ENCODE results near the gene GALNT14. TPM values are rescaled to one million over a fixed set of nuclear protein-coding genes. Genes with fewer than 3 reads are reported as not detected.

Gene GALNT14
- total RNA-seq, 3 donors from 2014 or later = 0.75 TPM; not detected in 2

- no peaks in the 10 kb centered on the region for H3K4me1 ChIP-seq (ENCODE audit: low read depth)
- no peaks in the 10 kb centered on the region for H3K9me3 ChIP-seq
- no peak for TF ChIP-seq CTCF (IDR thresholded peaks at IDR 0.05)
- no peak overlapping the region for H3K4me3 ChIP-seq
- no peak for ATAC-seq
- DNase-seq = no peak
- no peaks in the 10 kb centered on the region for H3K36me3 ChIP-seq (ENCODE audit: low read depth)
- intact Hi-C loops (cut with DNase I, micrococcal nuclease) = no loop called here
Measured at GRCh38 chr2:31051258-31052140, 86.7 kb downstream of the GALNT14 start.

GRCh38 chr2:31049916-31050588 is 88.2 kb downstream of the GALNT14 start:
- intact Hi-C loops (cut with DNase I, micrococcal nuclease) = no loop called here
- Histone ChIP-seq H3K4me1 (ENCODE audit: low read depth) (no peaks in the 10 kb centered on the region), H3K9me3 (no peaks in the 10 kb centered on the region), H3K4me3 (no peak overlapping the region), H3K36me3 (ENCODE audit: low read depth) (no peaks in the 10 kb centered on the region)
- no peak for TF ChIP-seq CTCF (IDR thresholded peaks at IDR 0.05)
- no peak for ATAC-seq
- no peak for DNase-seq

GRCh38 chr2:31049264-31049663 is 89.0 kb downstream of the GALNT14 start:
- Histone ChIP-seq H3K4me1 (ENCODE audit: low read depth) (no peaks in the 10 kb centered on the region), H3K4me3 (no peak overlapping the region), H3K9me3 (no peaks in the 10 kb centered on the region), H3K36me3 (ENCODE audit: low read depth) (no peaks in the 10 kb centered on the region)
- DNase-seq = no peak
- intact Hi-C loops (cut with DNase I, micrococcal nuclease) = no loop called here
- no peak for ATAC-seq
- no peak for TF ChIP-seq CTCF (IDR thresholded peaks at IDR 0.05)

GRCh38 chr2:31047599-31047998 is 90.6 kb downstream of the GALNT14 start:
- DNase-seq = no peak
- Histone ChIP-seq H3K4me3 (no peak overlapping the region), H3K36me3 (ENCODE audit: low read depth) (no peaks in the 10 kb centered on the region), H3K4me1 (ENCODE audit: low read depth) (no peaks in the 10 kb centered on the region), H3K9me3 (no peaks in the 10 kb centered on the region)
- ATAC-seq = no peak
- intact Hi-C loops (cut with DNase I, micrococcal nuclease) = no loop called here
- no peak for TF ChIP-seq CTCF (IDR thresholded peaks at IDR 0.05)

- H3K4me1 ChIP-seq (ENCODE audit: low read depth) = no peaks in the 10 kb centered on the region
- TF ChIP-seq CTCF (IDR thresholded peaks at IDR 0.05) = no peak
- no peak for ATAC-seq
- H3K9me3 ChIP-seq = peaks cover 13% of the 10 kb centered on the region
- DNase-seq = peak in 1 of 3 donors; percentile 12
- no peaks in the 10 kb centered on the region for H3K36me3 ChIP-seq (ENCODE audit: low read depth)
- intact Hi-C loops (cut with DNase I, micrococcal nuclease) = no loop called here
- no peak overlapping the region for H3K4me3 ChIP-seq
Measured at GRCh38 chr2:31038385-31038784, 99.9 kb downstream of the GALNT14 start.

All from mucosa of descending colon (tissue), 3 donors.